C4-2B (cell line): ENCODE measurements around the gene ADAMTS16.

ENCODE experiments used
- CTCF ChIP-seq: fragments of 450-650 bp; conservative IDR thresholded peaks from 2 replicates; pipeline ENCODE4 v1.5.1; 2017; ENCODE audit warnings: mild to moderate bottlenecking
- ZFX ChIP-seq: fragments of 450-650 bp; IDR thresholded peaks from 2 replicates; pipeline ENCODE4 v1.6.1; 2017

DNA sequence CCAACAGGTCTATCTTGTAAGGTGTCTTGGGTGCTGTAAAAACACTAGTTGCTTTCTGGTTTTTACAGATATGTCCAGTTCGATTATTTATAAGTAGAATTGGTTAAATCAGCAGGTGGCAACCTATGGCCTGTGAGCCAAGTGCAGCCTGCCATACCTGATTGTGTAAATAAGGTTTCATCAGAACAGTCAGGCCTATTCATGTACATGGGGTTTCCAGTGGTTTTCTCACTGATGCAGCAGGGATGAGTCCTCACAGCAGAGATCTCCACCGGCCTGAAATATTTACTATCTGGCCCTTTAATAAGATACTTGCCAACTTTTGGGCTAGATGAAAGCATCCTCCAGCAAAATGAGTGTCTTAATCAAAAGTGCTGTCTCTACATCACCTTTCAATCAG is 149.4 kb downstream of the ADAMTS16 start:
- TF ChIP-seq CTCF, result no peak
- no peak for TF ChIP-seq ZFX
